Stimulated activated CD8-positive, alpha-beta memory T cell treated with anti-CD3 and anti-CD28 coated beads, Interleukin-7, amount 100 ng/mL, for 24 hours (primary cell): ENCODE measurements around the gene C1orf159.

ENCODE experiments used
- DNase-seq: peaks from one replicate; pipeline ENCODE4 v3.0.0-alpha.2; 2020; ENCODE audit warnings: low read depth

Gene C1orf159

GRCh38 chr1:1132042-1132950, 16.4 kb upstream of the C1orf159 start:
- no peak for DNase-seq

GRCh38 chr1:1130206-1131120, 14.6 kb upstream of the C1orf159 start:
- no peak for DNase-seq

- no peak for DNase-seq
Observed at GRCh38 chr1:1129381-1129821, 13.5 kb upstream of the C1orf159 start.

- no peak for DNase-seq
Observed at GRCh38 chr1:1128454-1129139, 12.7 kb upstream of the C1orf159 start.

- DNase-seq = no peak
Observed at GRCh38 chr1:1127551-1128451, 11.9 kb upstream of the C1orf159 start.

- no peak for DNase-seq
Observed at GRCh38 chr1:1125945-1126344, 10.1 kb upstream of the C1orf159 start.

GRCh38 chr1:1124786-1125642, 9.1 kb upstream of the C1orf159 start:
- DNase-seq = no peak

GRCh38 chr1:1124508-1124785, 8.6 kb upstream of the C1orf159 start:
- no peak for DNase-seq

GRCh38 chr1:1123581-1124507, 8.0 kb upstream of the C1orf159 start:
- no peak for DNase-seq

GRCh38 chr1:1122981-1123480, 7.1 kb upstream of the C1orf159 start:
- DNase-seq = no peak

- DNase-seq = peak; percentile 74
Observed at GRCh38 chr1:1122078-1122811, 6.4 kb upstream of the C1orf159 start.

- no peak for DNase-seq
Observed at GRCh38 chr1:1121611-1122077, 5.8 kb upstream of the C1orf159 start.

GRCh38 chr1:1120866-1121591, 5.1 kb upstream of the C1orf159 start:
- no peak for DNase-seq

- no peak for DNase-seq
Observed at GRCh38 chr1:1120096-1120495, 4.2 kb upstream of the C1orf159 start.

- no peak for DNase-seq
Observed at GRCh38 chr1:1119272-1119890, 3.5 kb upstream of the C1orf159 start.

- no peak for DNase-seq
Observed at GRCh38 chr1:1118876-1119220, 3.0 kb upstream of the C1orf159 start.
